Hepatocyte (in vitro differentiated cells): Measurements from ENCODE around the gene KCNK1. TPM values are rescaled to one million over a fixed set of nuclear protein-coding genes. Genes with fewer than 3 reads are reported as not detected.

Experiments used
- DNase-seq: peaks from one replicate; pipeline ENCODE4 v3.0.0-alpha.2; 2016; ENCODE audit warnings: low spot score
- H2AFZ ChIP-seq: fragments of 200-600 bp; sonication (generic); 2 replicates; pipeline ENCODE4 v1.6.0; 2016; ENCODE audit warnings: antibody characterized with exemption, mild to moderate bottlenecking
- H3K27ac ChIP-seq: fragments of 200-600 bp; sonication (generic); 2 replicates; pipeline ENCODE4 v1.5.1; 2016; ENCODE audit warnings: mild to moderate bottlenecking
- H3K27me3 ChIP-seq: fragments of 200-600 bp; sonication (generic); 2 replicates; pipeline ENCODE4 v1.6.1; 2016
- H3K36me3 ChIP-seq: fragments of 200-600 bp; sonication (generic); replicated peaks from 2 replicates; pipeline ENCODE4 v1.5.1; 2016; ENCODE audit warnings: low read depth; ENCODE audit not compliant: insufficient read depth
- H3K4me1 ChIP-seq: fragments of 200-600 bp; sonication (generic); 2 replicates; pipeline ENCODE4 v1.5.1; 2016; ENCODE audit warnings: mild to moderate bottlenecking, moderate library complexity; ENCODE audit not compliant: insufficient read depth
- H3K4me2 ChIP-seq: fragments of 200-600 bp; sonication (generic); 2 replicates; pipeline ENCODE4 v1.6.0; 2016
- H3K4me3 ChIP-seq: fragments of 200-600 bp; sonication (generic); 2 replicates; pipeline ENCODE4 v1.5.1; 2016; ENCODE audit warnings: mild to moderate bottlenecking
- H3K79me2 ChIP-seq: fragments of 200-600 bp; sonication (generic); 2 replicates; pipeline ENCODE4 v1.6.0; 2017; ENCODE audit warnings: mild to moderate bottlenecking
- H3K9me2 ChIP-seq: fragments of 200-600 bp; sonication (generic); replicated peaks from 2 replicates; pipeline ENCODE4 v1.6.0; 2017; ENCODE audit warnings: mild to moderate bottlenecking; ENCODE audit not compliant: insufficient read depth
- H3K9me3 ChIP-seq: fragments of 200-600 bp; sonication (generic); 2 replicates; pipeline ENCODE4 v1.5.1; 2016; ENCODE audit warnings: low read depth, mild to moderate bottlenecking
- H4K20me1 ChIP-seq: fragments of 200-600 bp; sonication (generic); 2 replicates; pipeline ENCODE4 v1.6.0; 2016; ENCODE audit warnings: mild to moderate bottlenecking; ENCODE audit not compliant: insufficient read depth, poor library complexity, severe bottlenecking
- EZH2 ChIP-seq: fragments of 200-600 bp; sonication (generic); IDR thresholded peaks from 2 replicates; pipeline ENCODE4 v1.6.1; 2016; ENCODE audit warnings: antibody characterized with exemption, mild to moderate bottlenecking, borderline replicate concordance
- EZH2phosphoT487 ChIP-seq: fragments of 200-600 bp; sonication (generic); IDR thresholded peaks from one replicate; pipeline ENCODE4 v1.6.1; 2018; ENCODE audit warnings: antibody characterized with exemption, mild to moderate bottlenecking, low read depth, moderate library complexity; ENCODE audit not compliant: unreplicated experiment, severe bottlenecking
- WGBS: methylation state at CpG from one replicate; pipeline ENCODE4 v1.1.6; 2016; ENCODE audit warnings: low lambda C conversion rate; ENCODE audit errors: missing lambda C conversion rate; 5-methylcytosine and 5-hydroxymethylcytosine counted together
- polyA plus RNA-seq: library from polyadenylated mRNA; unstranded; fragments of >200 nt; fragmentation: Nextera tagmentation; extraction: Ambion mirVana; gene quantifications from 2 replicates; pipeline ENCODE4 v1.2.1, GENCODE V29; 2016
- total RNA-seq: library from RNA; depleted of rRNA; stranded (reverse); fragments of >200 nt; gene quantifications from 2 replicates; pipeline ENCODE4 v1.2.3, GENCODE V29; 2014
- TF ChIP-seq, protein P1 (sequence below): fragments of 200-600 bp; sonication (generic); IDR thresholded peaks from 2 replicates; pipeline ENCODE4 v1.5.1; 2016; ENCODE audit warnings: antibody characterized with exemption, mild to moderate bottlenecking; ENCODE audit not compliant: poor library complexity

The KCNK1 gene
- total and polyA plus RNA-seq, 2 experiments from 2014 or later = 21.4 to 25.9 TPM

GRCh38 chr1:233656032-233656635 lies 42.2 kb downstream of the KCNK1 start:
- H4K20me1 ChIP-seq = no peaks in the 10 kb centered on the region
- H3K4me2 ChIP-seq = no peak overlapping the region
- no peaks in the 10 kb centered on the region for H3K9me3 ChIP-seq
- H3K4me3 ChIP-seq = no peak overlapping the region
- TF ChIP-seq EZH2 (no peak), EZH2phosphoT487 (no peak)
- TF ChIP-seq, protein P1, sequence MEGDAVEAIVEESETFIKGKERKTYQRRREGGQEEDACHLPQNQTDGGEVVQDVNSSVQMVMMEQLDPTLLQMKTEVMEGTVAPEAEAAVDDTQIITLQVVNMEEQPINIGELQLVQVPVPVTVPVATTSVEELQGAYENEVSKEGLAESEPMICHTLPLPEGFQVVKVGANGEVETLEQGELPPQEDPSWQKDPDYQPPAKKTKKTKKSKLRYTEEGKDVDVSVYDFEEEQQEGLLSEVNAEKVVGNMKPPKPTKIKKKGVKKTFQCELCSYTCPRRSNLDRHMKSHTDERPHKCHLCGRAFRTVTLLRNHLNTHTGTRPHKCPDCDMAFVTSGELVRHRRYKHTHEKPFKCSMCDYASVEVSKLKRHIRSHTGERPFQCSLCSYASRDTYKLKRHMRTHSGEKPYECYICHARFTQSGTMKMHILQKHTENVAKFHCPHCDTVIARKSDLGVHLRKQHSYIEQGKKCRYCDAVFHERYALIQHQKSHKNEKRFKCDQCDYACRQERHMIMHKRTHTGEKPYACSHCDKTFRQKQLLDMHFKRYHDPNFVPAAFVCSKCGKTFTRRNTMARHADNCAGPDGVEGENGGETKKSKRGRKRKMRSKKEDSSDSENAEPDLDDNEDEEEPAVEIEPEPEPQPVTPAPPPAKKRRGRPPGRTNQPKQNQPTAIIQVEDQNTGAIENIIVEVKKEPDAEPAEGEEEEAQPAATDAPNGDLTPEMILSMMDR = no peak
- WGBS = 59% methylated on average over 5 of the region's 5 CpGs
- H3K9me2 ChIP-seq = no peaks in the 10 kb centered on the region
- no peaks in the 10 kb centered on the region for H3K27me3 ChIP-seq
- peak overlapping the region; percentile 81 for H3K27ac ChIP-seq
- H2AFZ ChIP-seq = no peak overlapping the region
- no peak for DNase-seq
- H3K4me1 ChIP-seq = peaks cover 19% of the 10 kb centered on the region
- H3K36me3 ChIP-seq = no peaks in the 10 kb centered on the region
- peaks cover 21% of the 10 kb centered on the region for H3K79me2 ChIP-seq

- Histone ChIP-seq H3K27ac (no peak overlapping the region), H3K36me3 (no peaks in the 10 kb centered on the region), H3K4me3 (no peak overlapping the region), H3K9me2 (no peaks in the 10 kb centered on the region), H4K20me1 (no peaks in the 10 kb centered on the region), H3K9me3 (no peaks in the 10 kb centered on the region), H2AFZ (no peak overlapping the region), H3K79me2 (peaks cover 26% of the 10 kb centered on the region), H3K4me2 (no peak overlapping the region), H3K4me1 (peaks cover 19% of the 10 kb centered on the region), H3K27me3 (no peaks in the 10 kb centered on the region)
- 79% methylated on average over 3 of the region's 3 CpGs for WGBS
- TF ChIP-seq, protein P1 = no peak
- TF ChIP-seq EZH2 (no peak), EZH2phosphoT487 (no peak)
- DNase-seq = no peak
Observed at GRCh38 chr1:233656687-233657086, 42.8 kb downstream of the KCNK1 start.

DNA sequence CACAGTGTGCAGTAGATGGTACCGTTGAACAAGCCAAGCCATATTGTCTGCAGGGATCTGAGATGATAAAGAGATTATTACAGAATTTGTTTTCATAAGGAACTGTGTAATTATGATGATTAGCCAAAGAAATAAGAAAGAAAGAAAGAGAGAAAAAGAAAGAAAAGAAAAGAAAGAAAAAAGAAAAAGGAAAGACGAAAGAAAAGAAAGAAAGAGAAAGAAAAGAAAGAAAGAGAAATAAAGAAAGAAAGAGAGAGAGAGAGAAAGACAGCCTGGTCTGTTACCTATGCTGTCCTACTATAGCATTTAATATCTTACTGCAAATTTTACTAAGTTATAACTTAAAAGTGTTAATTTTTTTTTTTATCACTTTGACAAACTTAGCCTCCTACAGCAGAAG lies 43.6 kb downstream of the KCNK1 start:
- Histone ChIP-seq H3K9me2 (no peaks in the 10 kb centered on the region), H3K27me3 (no peaks in the 10 kb centered on the region), H3K4me3 (no peak overlapping the region), H3K36me3 (no peaks in the 10 kb centered on the region), H3K27ac (no peak overlapping the region), H3K9me3 (no peaks in the 10 kb centered on the region), H3K4me2 (no peak overlapping the region), H2AFZ (no peak overlapping the region), H3K79me2 (peaks cover 31% of the 10 kb centered on the region), H4K20me1 (no peaks in the 10 kb centered on the region), H3K4me1 (peaks cover 13% of the 10 kb centered on the region)
- 79% methylated on average over 2 of the region's 2 CpGs for WGBS
- DNase-seq = no peak
- TF ChIP-seq EZH2phosphoT487 (no peak), EZH2 (no peak)
- TF ChIP-seq, protein P1 = no peak

GRCh38 chr1:233659495-233659894 lies 45.6 kb downstream of the KCNK1 start:
- Histone ChIP-seq H3K4me1 (peaks cover 11% of the 10 kb centered on the region), H3K9me3 (no peaks in the 10 kb centered on the region), H3K4me2 (no peak overlapping the region), H3K27me3 (no peaks in the 10 kb centered on the region), H3K36me3 (no peaks in the 10 kb centered on the region), H2AFZ (no peak overlapping the region), H4K20me1 (no peaks in the 10 kb centered on the region), H3K4me3 (no peak overlapping the region), H3K27ac (no peak overlapping the region), H3K9me2 (no peaks in the 10 kb centered on the region), H3K79me2 (peaks cover 37% of the 10 kb centered on the region)
- TF ChIP-seq EZH2phosphoT487 = no peak
- TF ChIP-seq, protein P1 = no peak
- TF ChIP-seq EZH2 = no peak
- WGBS = 96% methylated on average over 7 of the region's 7 CpGs
- DNase-seq = no peak
